ENCODE measurements around the gene SLC27A5. TPM values are rescaled to one million over a fixed set of nuclear protein-coding genes. Genes with fewer than 3 reads are reported as not detected.
A peak's percentile ranks its signal among the peaks of the same experiment; 100 is the strongest.

The SLC27A5 gene
- total and polyA plus RNA-seq, 9 of the 15 experiments (the other 6 are each of a cell fraction or from before 2014, with no cell fraction given) = 42.2 to 318 (median 64.7) TPM

DNA sequence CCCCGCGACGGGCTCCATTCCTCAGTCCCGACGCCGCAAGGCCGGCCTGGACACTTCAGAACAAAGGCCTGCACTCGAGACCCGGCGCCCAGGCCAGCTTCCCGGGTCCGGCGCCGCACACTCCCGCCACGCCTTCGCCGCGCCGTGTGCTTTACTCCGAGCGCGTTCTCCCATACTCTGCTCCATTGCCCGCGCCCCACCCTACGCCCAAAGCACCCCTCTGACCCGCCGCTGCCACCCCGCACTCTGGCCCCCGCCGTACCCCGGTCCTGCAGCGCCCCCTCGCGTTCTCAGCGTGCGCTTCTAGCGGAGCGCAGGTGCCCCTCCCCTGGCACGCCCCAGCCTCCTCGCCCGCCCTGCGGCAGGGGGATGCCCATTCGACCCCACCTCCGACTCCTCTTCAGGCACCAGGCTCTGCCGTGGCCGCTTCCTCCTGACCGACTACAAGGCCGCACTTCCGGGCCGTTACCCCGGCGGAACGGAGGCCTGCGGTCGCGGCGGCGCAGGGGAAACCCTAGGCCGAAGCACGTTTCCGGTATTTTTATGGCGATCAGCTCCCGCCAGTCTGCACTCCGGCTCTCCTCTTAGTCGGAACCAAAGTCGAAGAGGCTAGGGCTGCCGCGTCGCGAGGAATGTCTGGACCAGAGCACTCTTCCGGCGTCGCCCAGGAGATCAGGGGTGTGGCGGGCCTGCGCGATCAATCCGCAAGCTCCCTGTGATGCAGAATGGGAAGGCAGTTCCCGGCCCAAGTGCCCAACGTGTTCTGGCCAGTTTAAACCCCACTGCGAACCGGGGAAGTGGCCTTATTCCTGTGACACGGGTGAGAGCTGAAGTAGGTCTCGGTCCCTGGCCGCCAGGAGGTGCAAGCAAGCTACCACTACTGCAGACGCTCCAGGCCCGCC lies 7.8 kb upstream of the SLC27A5 start, which contains the start of gene ZBTB45 (continued):
- TF ChIP-seq, protein P1, sequence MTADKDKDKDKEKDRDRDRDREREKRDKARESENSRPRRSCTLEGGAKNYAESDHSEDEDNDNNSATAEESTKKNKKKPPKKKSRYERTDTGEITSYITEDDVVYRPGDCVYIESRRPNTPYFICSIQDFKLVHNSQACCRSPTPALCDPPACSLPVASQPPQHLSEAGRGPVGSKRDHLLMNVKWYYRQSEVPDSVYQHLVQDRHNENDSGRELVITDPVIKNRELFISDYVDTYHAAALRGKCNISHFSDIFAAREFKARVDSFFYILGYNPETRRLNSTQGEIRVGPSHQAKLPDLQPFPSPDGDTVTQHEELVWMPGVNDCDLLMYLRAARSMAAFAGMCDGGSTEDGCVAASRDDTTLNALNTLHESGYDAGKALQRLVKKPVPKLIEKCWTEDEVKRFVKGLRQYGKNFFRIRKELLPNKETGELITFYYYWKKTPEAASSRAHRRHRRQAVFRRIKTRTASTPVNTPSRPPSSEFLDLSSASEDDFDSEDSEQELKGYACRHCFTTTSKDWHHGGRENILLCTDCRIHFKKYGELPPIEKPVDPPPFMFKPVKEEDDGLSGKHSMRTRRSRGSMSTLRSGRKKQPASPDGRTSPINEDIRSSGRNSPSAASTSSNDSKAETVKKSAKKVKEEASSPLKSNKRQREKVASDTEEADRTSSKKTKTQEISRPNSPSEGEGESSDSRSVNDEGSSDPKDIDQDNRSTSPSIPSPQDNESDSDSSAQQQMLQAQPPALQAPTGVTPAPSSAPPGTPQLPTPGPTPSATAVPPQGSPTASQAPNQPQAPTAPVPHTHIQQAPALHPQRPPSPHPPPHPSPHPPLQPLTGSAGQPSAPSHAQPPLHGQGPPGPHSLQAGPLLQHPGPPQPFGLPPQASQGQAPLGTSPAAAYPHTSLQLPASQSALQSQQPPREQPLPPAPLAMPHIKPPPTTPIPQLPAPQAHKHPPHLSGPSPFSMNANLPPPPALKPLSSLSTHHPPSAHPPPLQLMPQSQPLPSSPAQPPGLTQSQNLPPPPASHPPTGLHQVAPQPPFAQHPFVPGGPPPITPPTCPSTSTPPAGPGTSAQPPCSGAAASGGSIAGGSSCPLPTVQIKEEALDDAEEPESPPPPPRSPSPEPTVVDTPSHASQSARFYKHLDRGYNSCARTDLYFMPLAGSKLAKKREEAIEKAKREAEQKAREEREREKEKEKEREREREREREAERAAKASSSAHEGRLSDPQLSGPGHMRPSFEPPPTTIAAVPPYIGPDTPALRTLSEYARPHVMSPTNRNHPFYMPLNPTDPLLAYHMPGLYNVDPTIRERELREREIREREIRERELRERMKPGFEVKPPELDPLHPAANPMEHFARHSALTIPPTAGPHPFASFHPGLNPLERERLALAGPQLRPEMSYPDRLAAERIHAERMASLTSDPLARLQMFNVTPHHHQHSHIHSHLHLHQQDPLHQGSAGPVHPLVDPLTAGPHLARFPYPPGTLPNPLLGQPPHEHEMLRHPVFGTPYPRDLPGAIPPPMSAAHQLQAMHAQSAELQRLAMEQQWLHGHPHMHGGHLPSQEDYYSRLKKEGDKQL (CRISPR knock-in tag; IDR thresholded peaks at IDR 0.05; ENCODE audit: borderline replicate concordance) = no peak
- TF ChIP-seq OTX1 (CRISPR knock-in tag; IDR thresholded peaks at IDR 0.05) (peak; percentile 60; the same call in 1 of the 2 replicates), HDAC2 (IDR thresholded peaks at IDR 0.05) (peak; percentile 86; the same call in 1 of the 2 replicates), TCF7L2 (IDR thresholded peaks at IDR 0.05; ENCODE audit: low read depth, low read length) (no peak), IRF2 (CRISPR knock-in tag; IDR thresholded peaks at IDR 0.05) (no peak; the same call in 1 of the 2 replicates), HINFP (tag; conservative IDR thresholded peaks at IDR 0.05; ENCODE audit: low read depth) (no peak), ZNF224 (CRISPR knock-in tag; IDR thresholded peaks at IDR 0.05) (no peak; the same call in 1 of the 2 replicates), ZNF695 (CRISPR knock-in tag; IDR thresholded peaks at IDR 0.05) (no peak), ZNF133 (CRISPR knock-in tag; IDR thresholded peaks at IDR 0.05) (no peak), CSDE1 (IDR thresholded peaks at IDR 0.05) (peak in 1 of 2 experiments; percentile 49; a peak in 1 of 4 replicates), MTA3 (IDR thresholded peaks at IDR 0.05; ENCODE audit: borderline replicate concordance) (peak; percentile 95)
- TF ChIP-seq, protein P2, sequence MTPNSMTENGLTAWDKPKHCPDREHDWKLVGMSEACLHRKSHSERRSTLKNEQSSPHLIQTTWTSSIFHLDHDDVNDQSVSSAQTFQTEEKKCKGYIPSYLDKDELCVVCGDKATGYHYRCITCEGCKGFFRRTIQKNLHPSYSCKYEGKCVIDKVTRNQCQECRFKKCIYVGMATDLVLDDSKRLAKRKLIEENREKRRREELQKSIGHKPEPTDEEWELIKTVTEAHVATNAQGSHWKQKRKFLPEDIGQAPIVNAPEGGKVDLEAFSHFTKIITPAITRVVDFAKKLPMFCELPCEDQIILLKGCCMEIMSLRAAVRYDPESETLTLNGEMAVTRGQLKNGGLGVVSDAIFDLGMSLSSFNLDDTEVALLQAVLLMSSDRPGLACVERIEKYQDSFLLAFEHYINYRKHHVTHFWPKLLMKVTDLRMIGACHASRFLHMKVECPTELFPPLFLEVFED (CRISPR knock-in tag; conservative IDR thresholded peaks at IDR 0.05) = 0 out of 2 replicates have a peak, but pooled peaks have one; percentile 68

Data from K562 (cell line).